ENCODE measurements around the gene KDM7A.

GRCh38 chr7:140096459-140096858, 80.3 kb downstream of the KDM7A start:
- TF ChIP-seq CTCF (IDR thresholded peaks at IDR 0.05; ENCODE audit: insufficient read depth, low read length) (no peak), POLR2AphosphoS5 (IDR thresholded peaks at IDR 0.05; ENCODE audit: low read depth) (no peak), GABPA (IDR thresholded peaks at IDR 0.05; ENCODE audit: low read depth) (no peak), REST (IDR thresholded peaks at IDR 0.05; ENCODE audit: insufficient replicate concordance, low read depth) (no peak)
